22Rv1 (cell line): Measurements from ENCODE around the gene IL36RN.

ENCODE experiments used
- H3K27ac ChIP-seq: fragments of 450-650 bp; 2 replicates; pipeline ENCODE4 v1.5.1; 2017
- ZFX ChIP-seq: fragments of 450-650 bp; IDR thresholded peaks from 2 replicates; pipeline ENCODE4 v1.6.1; 2017; ENCODE audit warnings: antibody characterized with exemption, borderline replicate concordance
- TF ChIP-seq, protein P1 (sequence below): fragments of 450-650 bp; IDR thresholded peaks from 2 replicates; pipeline ENCODE4 v1.5.1; 2017; ENCODE audit warnings: mild to moderate bottlenecking

Gene IL36RN

DNA sequence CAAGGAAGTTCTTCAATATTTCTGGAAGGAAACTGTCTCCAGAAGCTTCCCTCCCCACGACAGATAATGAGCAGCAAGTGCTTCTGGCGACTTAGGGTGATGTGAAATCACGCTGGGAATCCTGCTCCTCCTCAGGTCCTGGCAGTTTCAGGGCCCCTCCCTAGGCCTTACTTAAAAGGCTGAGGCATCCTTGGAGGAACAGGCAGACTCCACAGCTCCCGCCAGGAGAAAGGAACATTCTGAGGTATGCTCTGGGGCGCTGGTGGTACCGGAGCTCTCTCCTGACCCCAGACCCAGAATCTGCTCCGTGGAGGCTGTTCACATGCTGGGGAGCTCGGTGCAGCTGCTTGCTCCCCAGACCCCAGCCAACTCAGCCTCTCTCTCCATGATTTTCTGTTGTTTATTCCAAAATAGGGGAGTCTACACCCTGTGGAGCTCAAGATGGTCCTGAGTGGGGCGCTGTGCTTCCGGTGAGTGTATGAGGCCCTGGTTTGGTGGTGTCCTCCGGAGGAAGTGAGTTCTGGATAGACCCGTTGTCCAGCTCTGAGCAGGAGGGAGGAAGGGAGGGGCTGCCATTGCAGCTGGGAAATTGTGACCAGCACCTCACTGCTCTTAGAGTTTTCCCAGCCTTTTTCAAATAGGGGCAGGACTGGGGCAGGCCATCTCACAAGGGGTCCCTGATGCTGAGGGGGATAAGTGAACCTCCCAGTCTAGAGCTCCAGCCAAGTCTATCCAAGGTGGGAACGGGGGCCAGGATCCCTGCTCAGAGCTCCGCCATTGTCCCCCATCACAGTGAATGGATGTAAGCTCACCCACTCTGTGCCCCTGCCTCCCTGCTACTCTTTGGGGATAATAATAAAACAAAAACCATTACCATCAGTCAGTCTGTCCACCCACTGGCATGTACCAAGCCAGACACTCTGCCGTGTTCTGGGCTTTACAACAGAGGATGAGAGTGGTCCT lies at the start of gene IL36RN:
Gene IL36RN (plus strand): TSS at position 201 of the 963 bp plus-strand sequence. CDS start 241 bp downstream, at position 442.
- TF ChIP-seq ZFX, result no peak
- TF ChIP-seq, protein P1, sequence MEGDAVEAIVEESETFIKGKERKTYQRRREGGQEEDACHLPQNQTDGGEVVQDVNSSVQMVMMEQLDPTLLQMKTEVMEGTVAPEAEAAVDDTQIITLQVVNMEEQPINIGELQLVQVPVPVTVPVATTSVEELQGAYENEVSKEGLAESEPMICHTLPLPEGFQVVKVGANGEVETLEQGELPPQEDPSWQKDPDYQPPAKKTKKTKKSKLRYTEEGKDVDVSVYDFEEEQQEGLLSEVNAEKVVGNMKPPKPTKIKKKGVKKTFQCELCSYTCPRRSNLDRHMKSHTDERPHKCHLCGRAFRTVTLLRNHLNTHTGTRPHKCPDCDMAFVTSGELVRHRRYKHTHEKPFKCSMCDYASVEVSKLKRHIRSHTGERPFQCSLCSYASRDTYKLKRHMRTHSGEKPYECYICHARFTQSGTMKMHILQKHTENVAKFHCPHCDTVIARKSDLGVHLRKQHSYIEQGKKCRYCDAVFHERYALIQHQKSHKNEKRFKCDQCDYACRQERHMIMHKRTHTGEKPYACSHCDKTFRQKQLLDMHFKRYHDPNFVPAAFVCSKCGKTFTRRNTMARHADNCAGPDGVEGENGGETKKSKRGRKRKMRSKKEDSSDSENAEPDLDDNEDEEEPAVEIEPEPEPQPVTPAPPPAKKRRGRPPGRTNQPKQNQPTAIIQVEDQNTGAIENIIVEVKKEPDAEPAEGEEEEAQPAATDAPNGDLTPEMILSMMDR, result no peak

DNA sequence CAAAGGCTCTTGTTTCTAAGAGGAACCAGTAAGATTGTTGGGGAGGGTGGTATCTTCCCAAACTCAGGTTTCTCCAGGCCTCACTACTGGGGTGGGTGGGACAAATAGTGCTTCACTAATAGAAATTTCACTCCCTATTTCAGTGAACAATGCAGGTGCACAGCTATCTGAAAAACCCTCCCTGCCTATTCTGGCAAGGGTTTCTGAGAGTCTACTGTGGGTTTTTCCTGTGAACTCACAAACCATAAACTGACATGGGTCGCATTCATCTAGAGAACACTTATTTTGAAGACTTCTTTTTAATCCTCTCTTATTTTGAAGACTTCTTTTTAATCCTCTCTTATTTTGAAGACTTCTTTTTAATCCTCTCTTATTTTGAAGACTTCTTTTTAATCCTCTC lies 49.4 kb upstream of the IL36RN start:
- TF ChIP-seq ZFX, result no peak
- TF ChIP-seq, protein P1, result no peak
- H3K27ac ChIP-seq, result no peak overlapping the region

More for the DNA sequence above, at the start of gene IL36RN:
- H3K27ac ChIP-seq, result no peak within 1 kb of the TSS

DNA sequence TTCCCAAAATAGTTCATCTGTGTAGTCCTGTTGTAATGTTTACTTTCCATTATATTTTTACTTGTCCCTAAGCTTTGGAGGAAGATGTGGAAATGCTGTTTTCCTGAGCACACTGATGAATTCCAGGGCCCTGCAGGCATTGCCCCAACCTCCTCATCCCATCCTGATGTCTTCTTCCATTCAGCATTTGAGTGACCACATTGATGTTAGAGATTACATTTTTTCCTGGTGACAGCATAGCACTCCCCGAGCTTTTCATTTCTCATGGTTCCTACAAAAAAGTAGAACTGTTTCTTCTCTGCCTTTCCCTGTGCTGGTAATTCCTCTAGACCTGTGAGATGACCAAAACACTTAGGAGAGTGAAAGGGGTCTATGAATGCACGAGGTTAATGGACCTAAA lies 48.9 kb upstream of the IL36RN start:
- no peak overlapping the region for H3K27ac ChIP-seq
- no peak for TF ChIP-seq ZFX
- TF ChIP-seq, protein P1, result no peak

DNA sequence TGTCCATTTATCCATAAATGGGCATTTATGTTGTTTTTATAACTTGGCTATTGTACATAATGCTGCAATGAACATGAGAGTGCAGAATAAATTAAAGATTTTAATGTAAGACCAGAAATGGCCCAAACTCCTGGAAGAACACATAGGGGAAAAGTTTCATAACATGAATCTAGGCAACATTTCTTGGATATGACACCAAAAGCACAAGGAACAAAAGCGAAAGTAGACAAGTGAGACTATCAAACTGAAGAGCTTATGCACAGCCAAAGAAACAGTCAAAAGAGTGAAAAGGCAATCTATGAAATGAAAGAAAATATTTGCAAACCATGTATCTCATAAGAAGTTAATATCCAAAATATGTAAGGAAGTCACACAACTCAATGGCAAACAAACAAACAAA lies 47.9 kb upstream of the IL36RN start:
- no peak overlapping the region for H3K27ac ChIP-seq
- no peak for TF ChIP-seq ZFX
- TF ChIP-seq, protein P1, result no peak

DNA sequence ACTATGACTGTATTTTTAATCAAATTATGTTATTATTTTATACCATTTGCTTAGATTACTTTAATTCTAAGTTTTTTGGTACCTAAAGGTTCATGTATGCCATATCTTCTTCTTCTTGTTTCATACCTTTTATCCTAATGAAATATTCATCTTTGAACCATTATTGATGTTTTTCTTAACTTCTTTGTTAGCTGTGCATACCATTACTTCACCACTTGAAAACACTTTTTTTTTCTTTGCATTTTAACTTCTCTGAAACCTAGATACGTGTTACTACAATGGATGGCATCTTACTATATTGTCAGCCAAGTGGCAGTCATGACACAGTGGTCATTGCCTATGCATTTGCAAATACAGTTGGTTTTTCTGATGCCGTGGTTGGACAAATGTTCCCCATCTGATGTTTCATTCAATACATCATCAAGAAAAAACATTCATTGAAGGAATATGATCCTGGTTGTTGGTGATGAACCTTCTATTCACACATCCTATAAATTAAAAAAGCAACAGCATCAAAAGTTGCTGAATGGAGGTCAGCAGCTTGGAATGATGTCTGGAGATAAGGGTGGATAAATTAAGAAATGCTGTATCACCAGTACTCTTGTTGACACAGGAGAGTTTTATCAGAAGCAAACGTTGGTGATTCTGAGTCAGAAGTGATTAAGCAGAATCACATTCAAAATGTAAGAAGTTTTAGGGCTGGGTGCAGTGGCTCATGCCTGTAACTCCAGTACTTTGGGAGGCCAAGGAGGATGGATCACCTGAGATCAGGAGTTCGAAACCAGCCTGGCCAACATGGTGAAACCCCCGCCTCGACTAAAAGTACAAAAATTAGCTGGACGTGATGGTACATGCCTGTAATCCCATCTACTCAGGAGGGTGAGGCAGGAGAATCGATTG lies 46.3 kb upstream of the IL36RN start:
- TF ChIP-seq, protein P1, result no peak
- no peak for TF ChIP-seq ZFX
- no peak overlapping the region for H3K27ac ChIP-seq

DNA sequence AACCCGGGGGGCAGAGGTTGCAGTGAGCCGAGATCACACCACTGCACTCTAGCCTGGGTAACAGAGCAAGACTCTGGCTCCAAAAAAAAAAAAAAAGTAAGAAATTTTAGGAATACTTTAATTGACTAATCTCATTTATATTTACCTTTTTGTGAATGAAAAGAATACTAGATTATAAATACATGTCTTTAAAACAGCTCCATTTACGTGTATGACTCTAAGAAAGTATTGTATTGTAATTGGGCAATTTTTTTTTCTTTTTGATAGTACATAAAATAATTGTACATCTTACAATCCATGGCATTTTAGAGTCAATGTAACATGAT lies 45.7 kb upstream of the IL36RN start:
- TF ChIP-seq, protein P1, result no peak
- no peak for TF ChIP-seq ZFX
- no peak overlapping the region for H3K27ac ChIP-seq
